Activated T-cell treated with anti-CD3 and anti-CD28 coated beads, Interleukin-2, amount 50 U/mL, for 72 hours (primary cell): ENCODE data around the gene HNRNPDL. TPM values are rescaled to one million over a fixed set of nuclear protein-coding genes. Genes with fewer than 3 reads are reported as not detected.

Experiments
- ATAC-seq, 2 donors: fragments of 150-1000 bp; cut with Tn5 transposase; replicated peaks in 1 of 2; 2 replicates each; pipeline ENCODE4 v1.10.0; 2021; ENCODE audit warnings: moderate library complexity in 2 of 2, mild to moderate bottlenecking in 1 of 2
- DNase-seq, 2 donors: peaks; one replicate each; pipeline ENCODE4 v3.0.0; 2021 to 2022; ENCODE audit warnings: mixed read lengths in 1 of 2
- H3K27ac Mint-ChIP-seq: one replicate; pipeline ENCODE4 v1.8.0; 2022; ENCODE audit warnings: mild to moderate bottlenecking, moderate library complexity, mixed read lengths
- H3K27me3 Mint-ChIP-seq: one replicate; pipeline ENCODE4 v1.8.0; 2022; ENCODE audit warnings: low read depth, mixed read lengths
- H3K36me3 Mint-ChIP-seq, 2 donors: one replicate each; pipeline ENCODE4 v1.8.0; 2022; ENCODE audit warnings: mixed read lengths in 2 of 2, mild to moderate bottlenecking in 1 of 2; ENCODE audit not compliant: insufficient read depth in 2 of 2
- H3K4me1 Mint-ChIP-seq: one replicate; pipeline ENCODE4 v1.8.0; 2022; ENCODE audit warnings: low read depth, mixed read lengths
- H3K4me3 Mint-ChIP-seq, 2 donors: one replicate each; pipeline ENCODE4 v1.8.0; 2022; ENCODE audit warnings: mild to moderate bottlenecking in 2 of 2, mixed read lengths in 2 of 2, moderate library complexity in 2 of 2
- H3K9me3 Mint-ChIP-seq, 2 donors: one replicate each; pipeline ENCODE4 v1.8.0; 2022; ENCODE audit warnings: mixed read lengths in 2 of 2
- total RNA-seq, 2 donors: library from RNA; stranded (reverse); gene quantifications; one replicate each; pipeline ENCODE4 v1.2.3, GENCODE V29; 2022

The HNRNPDL gene
- total RNA-seq, 2 donors from 2014 or later: 222 to 262 TPM

GRCh38 chr4:82452026-82452425 lies 21.8 kb upstream of the HNRNPDL start:
- DNase-seq: no peak
- Mint-ChIP-seq H3K4me1 (peaks cover 12% of the 10 kb centered on the region), H3K27me3 (no peaks in the 10 kb centered on the region), H3K9me3 (no peaks in the 10 kb centered on the region), H3K36me3 (peaks cover 12 to 39% of the 10 kb centered on the region in 2 donors), H3K27ac (peak overlapping the region; percentile 73), H3K4me3 (no peak overlapping the region)
- no peak for ATAC-seq

DNA sequence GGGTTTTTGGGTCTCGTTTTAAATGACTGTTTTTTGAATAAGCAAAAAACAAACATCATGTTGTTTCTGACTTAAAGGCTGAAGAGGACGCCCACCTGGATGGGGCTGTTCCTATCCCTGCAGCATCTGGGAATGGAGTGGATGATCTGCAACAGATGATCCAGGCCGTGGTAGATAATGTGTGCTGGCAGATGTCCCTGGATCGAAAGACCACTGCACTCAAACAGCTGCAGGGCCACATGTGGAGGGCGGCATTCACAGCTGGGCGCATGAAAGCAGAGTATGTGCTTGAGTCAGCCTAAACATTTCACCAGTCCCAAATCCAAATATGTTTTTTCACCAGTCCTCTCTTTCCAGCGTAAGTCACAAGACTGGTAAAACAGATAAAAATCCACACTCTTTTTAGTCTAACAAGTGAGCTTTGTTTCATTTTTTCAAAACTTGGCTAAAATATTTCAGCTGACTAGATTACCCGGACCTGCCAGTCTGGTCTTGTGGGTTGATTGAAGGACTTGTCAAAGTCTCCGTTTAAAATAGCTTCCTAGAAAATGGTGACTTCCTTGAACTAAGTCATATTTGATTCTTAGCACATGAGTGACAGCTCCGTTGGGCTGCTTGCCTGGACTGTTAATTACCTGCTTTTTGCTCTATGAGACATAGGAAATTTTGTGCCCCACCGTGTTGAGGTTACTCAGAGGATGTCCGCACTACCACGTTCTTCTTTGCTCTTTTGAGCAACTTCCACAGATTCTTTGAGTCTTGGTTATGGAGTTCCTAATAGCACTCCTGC lies 20.9 kb upstream of the HNRNPDL start:
- H3K4me1 Mint-ChIP-seq: peaks cover 12% of the 10 kb centered on the region
- H3K36me3 Mint-ChIP-seq: peaks cover 12 to 37% of the 10 kb centered on the region in 2 donors
- no peaks in the 10 kb centered on the region for H3K27me3 Mint-ChIP-seq
- ATAC-seq (no peak), DNase-seq (no peak)
- H3K27ac Mint-ChIP-seq: peak overlapping the region; percentile 51
- no peaks in the 10 kb centered on the region for H3K9me3 Mint-ChIP-seq
- H3K4me3 Mint-ChIP-seq: no peak overlapping the region

GRCh38 chr4:82447886-82448285 lies 17.6 kb upstream of the HNRNPDL start:
- no peak overlapping the region for H3K4me3 Mint-ChIP-seq
- peak overlapping the region; percentile 85 for H3K27ac Mint-ChIP-seq
- peaks cover 10 to 33% of the 10 kb centered on the region in 2 donors for H3K36me3 Mint-ChIP-seq
- no peaks in the 10 kb centered on the region for H3K9me3 Mint-ChIP-seq
- ATAC-seq: no peak
- no peaks in the 10 kb centered on the region for H3K27me3 Mint-ChIP-seq
- peaks cover 16% of the 10 kb centered on the region for H3K4me1 Mint-ChIP-seq
- DNase-seq: no peak

DNA sequence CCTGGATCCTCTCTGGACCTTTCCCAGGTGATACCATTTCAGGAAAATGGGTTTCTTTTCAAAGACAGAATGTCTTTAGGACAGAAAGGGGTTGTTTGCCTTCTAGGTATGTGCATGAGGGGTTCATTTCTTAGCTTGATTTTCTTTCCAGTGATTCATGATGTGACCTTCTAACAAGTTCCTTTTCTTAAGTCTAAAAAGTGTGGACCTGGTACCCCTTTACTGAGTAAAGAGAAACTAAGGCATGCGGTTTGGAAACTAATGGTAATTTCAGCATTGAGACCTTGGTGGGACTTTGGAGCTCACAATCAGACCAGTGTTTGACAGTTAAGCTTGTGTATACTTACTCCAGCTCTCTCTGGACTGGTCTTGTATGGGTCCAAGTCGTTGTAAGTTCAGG lies 8.8 kb upstream of the HNRNPDL start:
- Mint-ChIP-seq H3K27ac (peak overlapping the region; percentile 55), H3K4me1 (peaks cover 78% of the 10 kb centered on the region), H3K27me3 (no peaks in the 10 kb centered on the region), H3K36me3 (peaks cover 0 to 23% of the 10 kb centered on the region in 2 donors), H3K9me3 (no peaks in the 10 kb centered on the region), H3K4me3 (peak overlapping the region in 1 of 2 donors; percentile 2)
- DNase-seq (no peak), ATAC-seq (no peak)

GRCh38 chr4:82437285-82438005 lies 7.2 kb upstream of the HNRNPDL start:
- no peak overlapping the region for H3K4me3 Mint-ChIP-seq
- peaks cover 93% of the 10 kb centered on the region for H3K4me1 Mint-ChIP-seq
- no peaks in the 10 kb centered on the region for H3K27me3 Mint-ChIP-seq
- DNase-seq (no peak), ATAC-seq (no peak)
- H3K36me3 Mint-ChIP-seq: peaks cover 0 to 23% of the 10 kb centered on the region in 2 donors
- no peaks in the 10 kb centered on the region for H3K9me3 Mint-ChIP-seq
- H3K27ac Mint-ChIP-seq: peak overlapping the region; percentile 3

- H3K27ac Mint-ChIP-seq: peak overlapping the region; percentile 3
- ATAC-seq (no peak), DNase-seq (no peak)
- peaks cover 0 to 23% of the 10 kb centered on the region in 2 donors for H3K36me3 Mint-ChIP-seq
- no peak overlapping the region for H3K4me3 Mint-ChIP-seq
- no peaks in the 10 kb centered on the region for H3K9me3 Mint-ChIP-seq
- peaks cover 95% of the 10 kb centered on the region for H3K4me1 Mint-ChIP-seq
- H3K27me3 Mint-ChIP-seq: no peaks in the 10 kb centered on the region
Measured at GRCh38 chr4:82436780-82437179, 6.5 kb upstream of the HNRNPDL start.

DNA sequence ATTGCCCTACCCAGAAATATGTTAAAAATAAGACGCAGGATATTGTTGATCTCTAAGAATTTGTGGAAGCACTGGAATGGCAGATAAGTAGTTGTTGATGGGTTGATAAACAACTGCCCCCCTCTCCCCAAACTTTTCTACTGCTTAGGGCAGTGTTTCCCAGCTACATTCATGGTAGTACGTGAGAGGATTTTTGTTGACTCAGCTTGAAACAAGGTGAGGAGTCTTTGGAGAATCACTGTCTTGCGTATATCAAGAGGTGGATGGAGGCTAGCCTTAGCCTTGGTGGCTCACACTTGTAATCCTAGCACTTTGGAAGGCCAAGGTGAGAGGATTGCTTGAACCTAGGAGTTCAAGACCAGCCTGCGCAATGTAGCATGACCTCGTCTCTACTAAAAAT lies 5.9 kb upstream of the HNRNPDL start:
- no peak for DNase-seq
- no peak for ATAC-seq
- Mint-ChIP-seq H3K9me3 (no peaks in the 10 kb centered on the region), H3K27ac (peak overlapping the region; percentile 32), H3K4me1 (peaks cover 96% of the 10 kb centered on the region), H3K4me3 (no peak overlapping the region), H3K27me3 (no peaks in the 10 kb centered on the region), H3K36me3 (peaks cover 2 to 23% of the 10 kb centered on the region in 2 donors)

DNA sequence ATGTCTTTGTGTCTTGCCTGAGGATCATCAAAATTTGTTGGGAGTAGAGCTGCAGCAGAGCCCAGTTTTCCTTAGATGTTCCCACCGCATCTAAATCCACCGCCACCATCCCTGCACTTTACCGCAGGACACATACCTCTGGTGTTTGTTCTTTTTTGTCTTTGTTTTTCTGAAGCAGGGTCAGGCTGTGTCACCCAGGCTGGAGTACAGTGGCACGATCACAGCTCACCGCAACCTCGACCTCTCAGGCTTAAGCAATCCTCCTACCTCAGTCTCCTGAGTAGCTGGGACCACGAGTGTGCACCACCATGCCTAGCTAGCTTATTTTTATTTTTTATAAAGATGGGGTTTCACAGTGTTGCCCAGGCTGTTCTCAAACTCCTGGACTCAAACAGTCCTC lies 4.7 kb upstream of the HNRNPDL start:
- no peak overlapping the region for H3K4me3 Mint-ChIP-seq
- ATAC-seq (no peak), DNase-seq (no peak)
- H3K27ac Mint-ChIP-seq: no peak overlapping the region
- H3K9me3 Mint-ChIP-seq: no peaks in the 10 kb centered on the region
- no peaks in the 10 kb centered on the region for H3K27me3 Mint-ChIP-seq
- peaks cover 4 to 23% of the 10 kb centered on the region in 2 donors for H3K36me3 Mint-ChIP-seq
- peaks cover 85% of the 10 kb centered on the region for H3K4me1 Mint-ChIP-seq

DNA sequence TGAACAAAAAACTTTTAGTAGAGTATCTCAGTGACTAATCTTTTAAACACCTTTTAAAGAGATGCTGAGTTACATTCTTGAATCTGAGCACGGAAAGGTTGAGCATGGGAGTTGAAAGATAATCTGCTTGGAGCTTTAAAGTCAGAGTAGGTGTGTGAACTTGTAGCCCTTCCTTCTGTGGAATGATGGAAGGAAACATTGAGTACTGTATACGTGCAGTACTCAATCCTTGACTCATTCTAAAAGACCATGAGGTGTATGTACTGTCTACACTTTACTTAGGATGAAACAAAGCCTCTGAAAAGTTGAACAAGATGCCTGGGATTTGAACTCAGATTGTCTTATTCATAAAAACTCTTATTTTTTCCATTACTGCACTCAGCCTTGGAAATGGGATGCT lies 3.5 kb upstream of the HNRNPDL start:
- H3K9me3 Mint-ChIP-seq: no peaks in the 10 kb centered on the region
- ATAC-seq: peak in 1 of 2 donors; percentile 21
- peak overlapping the region; percentile 67 for H3K27ac Mint-ChIP-seq
- H3K4me3 Mint-ChIP-seq: peak overlapping the region; percentile 54 to 71
- DNase-seq: no peak
- H3K36me3 Mint-ChIP-seq: peaks cover 8 to 24% of the 10 kb centered on the region in 2 donors
- H3K27me3 Mint-ChIP-seq: no peaks in the 10 kb centered on the region
- H3K4me1 Mint-ChIP-seq: peaks cover 73% of the 10 kb centered on the region

DNA sequence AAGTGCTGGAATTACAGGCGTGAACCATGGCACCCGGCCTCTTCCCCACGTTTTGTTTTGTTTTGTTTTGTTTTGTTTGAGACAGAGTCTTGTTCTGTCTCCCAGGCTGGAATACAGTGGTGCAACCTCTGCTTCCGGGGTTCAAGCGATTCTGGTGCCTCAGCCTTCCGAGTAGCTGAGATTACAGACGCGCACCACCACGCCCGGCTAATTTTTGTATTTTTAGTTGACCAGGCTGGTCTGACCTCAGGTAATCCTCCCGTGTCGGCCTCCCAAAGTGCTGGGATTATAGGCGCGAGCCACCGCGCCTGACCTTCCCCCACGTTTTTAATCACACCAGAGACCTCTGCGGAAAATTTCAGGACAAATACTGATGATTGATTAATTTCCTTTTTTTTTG lies 2.3 kb upstream of the HNRNPDL start:
- Mint-ChIP-seq H3K27me3 (no peaks in the 10 kb centered on the region), H3K27ac (peak overlapping the region; percentile 74), H3K4me1 (peaks cover 72% of the 10 kb centered on the region), H3K9me3 (no peaks in the 10 kb centered on the region), H3K36me3 (peaks cover 18 to 36% of the 10 kb centered on the region in 2 donors), H3K4me3 (peak overlapping the region; percentile 91 to 100)
- DNase-seq: no peak
- no peak for ATAC-seq

GRCh38 chr4:82431831-82432230 lies 1.6 kb upstream of the HNRNPDL start:
- peaks cover 22 to 37% of the 10 kb centered on the region in 2 donors for H3K36me3 Mint-ChIP-seq
- H3K27ac Mint-ChIP-seq: peak overlapping the region; percentile 91
- DNase-seq: no peak
- H3K9me3 Mint-ChIP-seq: no peaks in the 10 kb centered on the region
- peak overlapping the region; percentile 91 to 100 for H3K4me3 Mint-ChIP-seq
- no peaks in the 10 kb centered on the region for H3K27me3 Mint-ChIP-seq
- no peak for ATAC-seq
- peaks cover 72% of the 10 kb centered on the region for H3K4me1 Mint-ChIP-seq

DNA sequence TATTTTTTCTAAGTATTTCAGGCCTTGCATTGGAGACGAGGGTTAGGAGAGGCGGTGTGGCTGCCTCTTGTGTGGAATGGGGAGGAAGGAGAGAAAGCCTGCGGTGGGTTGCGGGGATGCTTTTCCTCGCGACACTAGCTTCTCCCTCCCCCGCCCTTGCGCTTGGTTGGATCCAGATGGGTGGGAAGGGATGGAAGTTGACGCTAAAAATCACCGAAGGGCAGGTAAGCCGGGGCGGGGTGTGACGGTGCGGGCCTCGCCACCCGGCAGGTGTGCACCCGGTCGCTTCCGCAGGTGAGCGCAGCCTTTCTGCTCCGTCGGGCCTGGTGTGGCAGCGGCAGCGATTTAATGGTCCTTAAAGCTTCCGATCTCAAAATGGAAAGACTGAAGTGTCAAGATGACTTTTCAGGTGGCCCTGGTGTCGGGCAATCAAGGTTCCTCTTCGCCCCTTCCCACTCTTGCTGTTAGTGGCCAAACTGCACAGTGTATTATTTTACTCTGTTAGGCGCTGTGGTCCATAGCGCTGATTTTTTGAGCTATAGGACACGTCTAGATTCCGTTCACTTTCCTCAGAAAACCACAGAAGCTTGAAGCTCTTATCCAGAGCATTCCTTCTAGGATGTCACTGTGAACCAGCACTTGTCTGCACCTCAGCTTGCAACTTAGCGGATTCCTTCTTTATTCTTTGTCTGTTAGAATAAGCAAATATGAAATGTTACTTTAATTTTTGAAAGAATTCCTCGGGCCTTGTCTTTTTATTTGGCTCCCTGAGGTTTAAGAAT lies 893 bp upstream of the HNRNPDL start:
- peak overlapping the region; percentile 91 to 100 for H3K4me3 Mint-ChIP-seq
- ATAC-seq (no peak), DNase-seq (peak in 1 of 2 donors; percentile 40)
- H3K4me1 Mint-ChIP-seq: peaks cover 72% of the 10 kb centered on the region
- peak overlapping the region; percentile 91 for H3K27ac Mint-ChIP-seq
- no peaks in the 10 kb centered on the region for H3K9me3 Mint-ChIP-seq
- peaks cover 25 to 39% of the 10 kb centered on the region in 2 donors for H3K36me3 Mint-ChIP-seq
- H3K27me3 Mint-ChIP-seq: no peaks in the 10 kb centered on the region

- H3K9me3 Mint-ChIP-seq: no peaks in the 10 kb centered on the region
- no peaks in the 10 kb centered on the region for H3K27me3 Mint-ChIP-seq
- peaks cover 73% of the 10 kb centered on the region for H3K4me1 Mint-ChIP-seq
- ATAC-seq (no peak), DNase-seq (no peak)
- peak overlapping the region; percentile 95 for H3K27ac Mint-ChIP-seq
- H3K36me3 Mint-ChIP-seq: peaks cover 25 to 47% of the 10 kb centered on the region in 2 donors
- H3K4me3 Mint-ChIP-seq: peak overlapping the region; percentile 91 to 100
Measured at GRCh38 chr4:82429728-82430192, 502 bp downstream of the HNRNPDL start.
